ENCODE data around the gene FOXG1. TPM values are rescaled to one million over a fixed set of nuclear protein-coding genes. Genes with fewer than 3 reads are reported as not detected.

FOXG1 gene
- total RNA-seq, 1 donor from 2014 or later: 0.06 TPM

DNA sequence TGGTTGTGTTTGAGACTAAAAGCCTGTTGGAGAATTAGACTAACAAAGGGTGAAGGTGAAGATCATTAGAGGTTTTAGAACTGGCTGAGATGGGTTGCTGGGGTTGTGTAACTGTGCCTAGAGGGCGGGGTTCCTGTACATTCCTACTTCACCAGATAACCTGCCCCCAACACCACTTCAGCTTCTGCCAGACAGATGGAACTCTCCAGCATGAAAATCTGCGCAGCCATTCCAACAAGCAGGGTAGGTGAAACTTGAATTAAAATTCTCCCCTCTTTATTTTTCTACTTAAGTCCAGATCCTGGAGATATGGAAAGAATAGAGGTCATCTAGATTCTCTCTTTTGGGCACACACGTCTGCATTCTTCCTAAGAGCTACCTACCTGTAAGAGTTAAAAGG lies 6.0 kb downstream of the FOXG1 start:
- DNase-seq (ENCODE audit: low read depth): no peak
- H3K4me3 ChIP-seq (ENCODE audit: low read depth, low read length): no peak overlapping the region
- TF ChIP-seq, protein P1, sequence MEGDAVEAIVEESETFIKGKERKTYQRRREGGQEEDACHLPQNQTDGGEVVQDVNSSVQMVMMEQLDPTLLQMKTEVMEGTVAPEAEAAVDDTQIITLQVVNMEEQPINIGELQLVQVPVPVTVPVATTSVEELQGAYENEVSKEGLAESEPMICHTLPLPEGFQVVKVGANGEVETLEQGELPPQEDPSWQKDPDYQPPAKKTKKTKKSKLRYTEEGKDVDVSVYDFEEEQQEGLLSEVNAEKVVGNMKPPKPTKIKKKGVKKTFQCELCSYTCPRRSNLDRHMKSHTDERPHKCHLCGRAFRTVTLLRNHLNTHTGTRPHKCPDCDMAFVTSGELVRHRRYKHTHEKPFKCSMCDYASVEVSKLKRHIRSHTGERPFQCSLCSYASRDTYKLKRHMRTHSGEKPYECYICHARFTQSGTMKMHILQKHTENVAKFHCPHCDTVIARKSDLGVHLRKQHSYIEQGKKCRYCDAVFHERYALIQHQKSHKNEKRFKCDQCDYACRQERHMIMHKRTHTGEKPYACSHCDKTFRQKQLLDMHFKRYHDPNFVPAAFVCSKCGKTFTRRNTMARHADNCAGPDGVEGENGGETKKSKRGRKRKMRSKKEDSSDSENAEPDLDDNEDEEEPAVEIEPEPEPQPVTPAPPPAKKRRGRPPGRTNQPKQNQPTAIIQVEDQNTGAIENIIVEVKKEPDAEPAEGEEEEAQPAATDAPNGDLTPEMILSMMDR (conservative IDR thresholded peaks at IDR 0.05; ENCODE audit: low read depth, low read length): no peak

DNA sequence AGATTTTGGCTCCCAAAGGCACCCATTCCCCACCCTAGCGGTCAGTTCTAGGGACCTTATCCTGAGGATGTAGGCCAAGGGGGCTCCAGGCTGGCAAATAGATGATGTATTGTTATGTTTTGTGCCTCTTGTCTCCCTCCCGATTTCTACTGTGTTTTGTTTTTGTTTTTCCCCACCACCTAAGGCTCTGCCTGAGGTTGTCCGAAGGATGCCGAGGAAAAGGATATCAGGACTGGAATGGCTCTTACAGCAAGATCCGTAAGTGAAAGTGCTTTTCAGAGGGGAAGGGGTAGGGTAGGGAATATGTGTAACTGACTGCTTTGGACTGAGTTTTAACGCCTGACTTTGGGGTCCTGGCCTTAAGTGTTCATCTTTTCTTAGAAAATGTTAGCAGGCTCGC lies 6.6 kb downstream of the FOXG1 start:
- DNase-seq (ENCODE audit: low read depth): no peak
- H3K4me3 ChIP-seq (ENCODE audit: low read depth, low read length): no peak overlapping the region
- TF ChIP-seq, protein P1 (conservative IDR thresholded peaks at IDR 0.05; ENCODE audit: low read depth, low read length): no peak

DNA sequence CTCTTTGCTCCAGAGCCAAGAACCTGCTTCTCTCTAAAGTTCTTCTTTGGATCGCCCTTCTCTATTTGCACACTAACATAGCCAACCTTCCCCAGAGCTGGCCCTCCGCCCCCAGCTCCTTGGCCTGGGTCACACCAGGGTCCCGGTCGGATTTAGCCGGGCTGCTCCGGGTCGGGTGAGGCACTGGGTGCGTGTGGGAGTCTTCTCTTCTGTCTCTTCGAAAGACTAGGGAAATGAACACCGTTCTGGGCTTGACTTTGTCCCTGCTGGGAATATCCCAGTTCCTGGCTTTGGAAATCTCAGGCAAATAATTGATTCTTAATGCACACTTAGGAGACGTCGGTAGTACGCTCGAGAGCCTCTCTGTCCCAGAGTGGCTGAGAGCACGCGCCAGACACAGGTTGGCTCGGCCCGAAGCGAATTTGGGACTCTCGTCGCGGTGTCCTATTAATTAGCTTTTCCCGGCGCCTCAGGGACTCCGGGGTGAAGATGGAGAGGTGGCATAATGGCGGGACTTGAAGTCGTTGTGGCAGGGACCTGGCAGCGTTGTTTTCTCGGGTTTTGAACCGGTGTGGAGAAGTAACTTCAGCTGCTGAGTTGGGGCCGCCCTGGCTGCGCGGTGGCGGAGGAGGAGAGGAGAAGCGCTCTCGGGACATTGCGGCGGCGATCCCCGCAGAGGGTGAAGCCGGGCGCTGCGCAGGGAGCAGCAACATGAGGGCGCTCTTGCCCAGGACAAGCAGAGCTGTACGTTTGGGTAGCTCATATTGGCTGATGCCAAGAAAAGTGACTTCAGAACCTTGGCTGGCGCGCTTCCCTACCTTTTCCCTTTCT lies 7.5 kb downstream of the FOXG1 start:
- H3K4me3 ChIP-seq (ENCODE audit: low read depth, low read length): no peak overlapping the region
- DNase-seq (ENCODE audit: low read depth): no peak

DNA sequence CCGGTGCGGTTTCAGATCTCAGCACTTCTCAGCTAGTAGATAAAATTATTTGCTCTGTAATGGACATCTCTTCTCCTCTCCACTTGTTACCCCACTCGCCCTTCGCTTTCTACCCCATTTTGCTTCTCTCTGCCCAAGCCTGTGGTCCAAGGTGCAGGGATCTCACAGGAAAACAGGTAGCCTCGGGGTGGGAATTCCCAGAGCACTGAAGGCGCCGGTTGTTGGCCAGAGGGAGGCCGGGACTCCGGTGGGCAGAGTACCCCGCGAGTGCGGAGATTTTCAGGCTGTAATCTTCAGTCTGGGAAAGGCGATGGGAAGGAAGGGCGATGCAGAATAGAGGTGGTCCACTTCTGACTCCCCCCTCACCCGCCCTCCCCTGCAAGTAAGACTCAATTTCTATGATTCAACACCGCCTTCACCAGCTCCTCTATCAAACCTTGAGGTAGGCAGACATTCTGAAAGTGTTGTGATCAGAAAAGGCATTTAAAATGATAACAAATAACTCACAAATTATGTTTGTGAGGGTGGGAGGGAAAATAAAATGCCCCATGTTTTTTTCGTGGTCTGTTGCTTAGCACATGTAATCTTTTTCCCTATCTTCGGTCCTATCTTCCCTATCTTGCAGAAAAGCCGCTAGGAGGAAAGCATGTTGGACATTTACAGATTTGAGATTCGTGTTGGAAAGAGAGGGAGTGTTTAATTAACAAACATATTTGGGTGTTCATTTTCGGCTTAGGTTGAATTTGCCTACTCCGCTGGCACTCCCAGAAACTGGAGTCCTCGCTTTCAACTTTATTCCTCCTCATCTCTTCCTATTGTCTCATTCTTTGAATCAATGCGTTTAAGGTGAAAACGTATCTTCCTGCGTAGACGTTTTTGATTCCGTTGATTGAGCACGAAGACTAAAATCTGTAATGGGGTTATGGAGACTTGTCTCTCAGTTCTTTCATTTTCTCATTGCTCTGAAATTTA lies 8.5 kb downstream of the FOXG1 start:
- no peak overlapping the region for H3K4me3 ChIP-seq (ENCODE audit: low read depth, low read length)
- TF ChIP-seq, protein P1 (conservative IDR thresholded peaks at IDR 0.05; ENCODE audit: low read depth, low read length): no peak
- DNase-seq (ENCODE audit: low read depth): no peak

More for the DNA sequence above, 7.5 kb downstream of the FOXG1 start:
- TF ChIP-seq, protein P1 (conservative IDR thresholded peaks at IDR 0.05; ENCODE audit: low read depth, low read length): peak; percentile 43

DNA sequence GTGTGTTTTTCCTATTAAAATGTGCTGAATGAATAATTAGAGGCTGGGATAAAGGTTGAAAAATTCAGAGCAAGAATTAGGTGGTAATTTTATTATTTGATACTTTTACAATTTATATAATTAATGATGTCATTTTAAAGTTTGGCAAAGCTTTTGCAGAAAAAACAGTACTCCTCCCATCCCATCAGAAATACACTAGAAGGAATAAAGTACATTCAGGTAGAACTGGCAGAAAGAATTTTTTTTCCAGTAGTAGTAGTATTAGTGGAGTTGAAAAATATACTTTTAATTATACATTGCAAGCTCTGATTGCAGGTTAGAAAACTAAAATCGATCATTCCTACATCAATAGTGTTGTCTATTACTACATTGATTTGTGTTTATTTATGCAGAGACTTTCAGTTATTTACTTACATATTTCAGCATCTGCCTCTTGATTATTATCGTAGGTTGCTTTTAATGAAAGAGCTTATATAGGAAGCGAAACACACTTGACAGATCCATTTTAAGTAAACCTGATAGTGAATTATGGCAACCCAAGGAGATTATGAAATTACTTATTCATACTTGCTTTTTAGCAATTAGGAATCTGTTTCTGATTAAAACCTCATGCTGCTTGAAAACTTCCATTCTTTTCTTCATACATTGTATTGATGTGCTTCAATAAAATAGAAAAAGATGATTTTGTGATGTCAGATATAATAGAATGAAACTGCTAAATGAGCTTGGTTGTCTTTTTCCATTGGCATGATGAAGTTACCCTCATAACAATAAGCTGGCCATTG lies 10.1 kb downstream of the FOXG1 start:
- no peak overlapping the region for H3K4me3 ChIP-seq (ENCODE audit: low read depth, low read length)
- DNase-seq (ENCODE audit: low read depth): no peak
- TF ChIP-seq, protein P1 (conservative IDR thresholded peaks at IDR 0.05; ENCODE audit: low read depth, low read length): no peak

DNA sequence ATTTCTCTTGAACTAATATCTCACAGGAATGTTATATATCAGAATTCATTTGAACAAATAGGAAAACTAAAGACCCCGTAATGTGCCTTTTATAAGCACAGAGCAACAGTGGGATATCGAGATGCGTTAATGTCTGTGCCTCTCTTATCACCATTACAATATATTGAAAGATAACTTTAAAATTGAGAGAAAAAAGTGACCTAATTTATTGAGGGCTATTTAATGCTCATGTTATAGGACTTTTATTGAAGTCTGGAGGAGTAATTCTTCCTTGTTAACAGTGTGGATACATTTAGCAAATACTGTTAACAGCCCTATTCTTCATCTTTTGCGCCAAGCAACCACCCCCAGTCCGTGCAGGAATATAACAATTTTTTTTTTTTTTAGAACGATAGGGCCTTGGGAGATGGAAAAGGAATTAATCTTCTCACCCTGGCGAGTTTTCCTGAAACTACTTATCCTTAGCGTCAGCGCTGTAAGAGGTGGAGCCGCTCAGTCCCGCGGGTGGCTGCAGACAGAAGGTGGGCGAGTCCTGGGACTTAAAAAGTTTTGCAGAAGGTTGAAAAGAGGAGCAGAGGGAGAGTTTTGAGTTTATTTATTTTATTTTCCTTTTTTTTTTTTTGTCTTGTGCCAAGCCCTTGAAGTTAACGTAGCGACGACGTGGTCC lies 11.0 kb downstream of the FOXG1 start:
- TF ChIP-seq, protein P1 (conservative IDR thresholded peaks at IDR 0.05; ENCODE audit: low read depth, low read length): no peak
- DNase-seq (ENCODE audit: low read depth): no peak
- H3K4me3 ChIP-seq (ENCODE audit: low read depth, low read length): no peak overlapping the region

Measured in epithelial cell of proximal tubule (primary cell).